Nephron progenitor cell (in vitro differentiated cells): ENCODE data around the gene POU6F2.
"Not testable (repeated sequence)": the region's sequence is repeated elsewhere in the genome, so short reads cannot be mapped to it uniquely, and the experiment has no call there.

ENCODE experiments used
- DNase-seq: peaks from one replicate; pipeline ENCODE4 v3.0.0; 2021
- H3K27ac Mint-ChIP-seq: 2 replicates; pipeline ENCODE4 v1.8.0; 2021; ENCODE audit warnings: mild to moderate bottlenecking, moderate library complexity, mixed read lengths
- H3K27me3 Mint-ChIP-seq: 2 replicates; pipeline ENCODE4 v1.8.0; 2021; ENCODE audit warnings: mild to moderate bottlenecking, low read depth, mixed read lengths; ENCODE audit not compliant: poor library complexity
- H3K36me3 Mint-ChIP-seq: 2 replicates; pipeline ENCODE4 v1.8.0; 2021; ENCODE audit warnings: low read depth, mixed read lengths
- H3K4me1 Mint-ChIP-seq: 2 replicates; pipeline ENCODE4 v1.8.0; 2021; ENCODE audit warnings: mixed read lengths
- H3K4me3 Mint-ChIP-seq: 2 replicates; pipeline ENCODE4 v1.8.0; 2021; ENCODE audit warnings: mild to moderate bottlenecking, moderate library complexity, mixed read lengths
- H3K9me3 Mint-ChIP-seq: 2 replicates; pipeline ENCODE4 v1.8.0; 2021; ENCODE audit warnings: mild to moderate bottlenecking, moderate library complexity, mixed read lengths
- CTCF ChIP-seq: fragments of 200-600 bp; sonication (generic); IDR thresholded peaks from 2 replicates; pipeline ENCODE4 v1.5.0; 2021; ENCODE audit warnings: antibody characterized with exemption

POU6F2 gene

GRCh38 chr7:39002755-39003154 is 25.0 kb downstream of the POU6F2 start:
- no peak for TF ChIP-seq CTCF
- H3K9me3 Mint-ChIP-seq = no peaks in the 10 kb centered on the region
- no peak overlapping the region for H3K4me3 Mint-ChIP-seq
- DNase-seq = no peak
- H3K4me1 Mint-ChIP-seq = peaks cover 10% of the 10 kb centered on the region
- H3K27ac Mint-ChIP-seq = no peak overlapping the region
- no peaks in the 10 kb centered on the region for H3K36me3 Mint-ChIP-seq
- no peaks in the 10 kb centered on the region for H3K27me3 Mint-ChIP-seq

GRCh38 chr7:39005036-39005435 is 27.3 kb downstream of the POU6F2 start:
- no peak for DNase-seq
- Mint-ChIP-seq H3K4me3 (no peak overlapping the region), H3K27ac (no peak overlapping the region), H3K36me3 (no peaks in the 10 kb centered on the region), H3K27me3 (no peaks in the 10 kb centered on the region), H3K4me1 (peaks cover 10% of the 10 kb centered on the region), H3K9me3 (no peaks in the 10 kb centered on the region)
- TF ChIP-seq CTCF = no peak

- H3K27me3 Mint-ChIP-seq = no peaks in the 10 kb centered on the region
- DNase-seq = no peak
- TF ChIP-seq CTCF = no peak
- H3K9me3 Mint-ChIP-seq = no peaks in the 10 kb centered on the region
- H3K27ac Mint-ChIP-seq = no peak overlapping the region
- peaks cover 10% of the 10 kb centered on the region for H3K4me1 Mint-ChIP-seq
- no peaks in the 10 kb centered on the region for H3K36me3 Mint-ChIP-seq
- H3K4me3 Mint-ChIP-seq = no peak overlapping the region
These were observed 27.8 kb downstream of the POU6F2 start for GRCh38 chr7:39005461-39005860.

GRCh38 chr7:39013049-39013939 is 35.6 kb downstream of the POU6F2 start:
- H3K9me3 Mint-ChIP-seq = peaks cover 25% of the 10 kb centered on the region
- H3K4me3 Mint-ChIP-seq = peak overlapping the region; percentile 80

GRCh38 chr7:39016609-39017008 is 38.9 kb downstream of the POU6F2 start:
- H3K4me1 Mint-ChIP-seq = no peaks in the 10 kb centered on the region
- TF ChIP-seq CTCF = no peak
- H3K27ac Mint-ChIP-seq = no peak overlapping the region
- H3K4me3 Mint-ChIP-seq = no peak overlapping the region
- peaks cover 25% of the 10 kb centered on the region for H3K9me3 Mint-ChIP-seq
- H3K27me3 Mint-ChIP-seq = no peaks in the 10 kb centered on the region
- peaks cover 5% of the 10 kb centered on the region for H3K36me3 Mint-ChIP-seq
- no peak for DNase-seq

More at GRCh38 chr7:39013049-39013939, 35.6 kb downstream of the POU6F2 start:
- not testable (repeated sequence) for H3K27me3 Mint-ChIP-seq, H3K27ac Mint-ChIP-seq, H3K36me3 Mint-ChIP-seq, H3K4me1 Mint-ChIP-seq, DNase-seq

- no peak for TF ChIP-seq CTCF
- no peak overlapping the region for H3K4me3 Mint-ChIP-seq
- no peak for DNase-seq
- peaks cover 7% of the 10 kb centered on the region for H3K36me3 Mint-ChIP-seq
- H3K27me3 Mint-ChIP-seq = no peaks in the 10 kb centered on the region
- no peaks in the 10 kb centered on the region for H3K4me1 Mint-ChIP-seq
- H3K9me3 Mint-ChIP-seq = peaks cover 25% of the 10 kb centered on the region
- H3K27ac Mint-ChIP-seq = no peak overlapping the region
These were observed 39.7 kb downstream of the POU6F2 start for GRCh38 chr7:39017369-39017915.
